Thoracic aorta (tissue), 2 donors: Measurements from ENCODE around the gene ZBTB38. TPM values are rescaled to one million over a fixed set of nuclear protein-coding genes. Genes with fewer than 3 reads are reported as not detected.
A peak's percentile ranks its signal among the peaks of the same experiment; 100 is the strongest.

ENCODE experiments used
- ATAC-seq: fragments of 150-250 bp; one replicate; pipeline ENCODE4 v1.8.0; 2017; ENCODE audit warnings: low read depth; ENCODE audit not compliant: insufficient number of reproducible peaks, low FRiP score
- DNase-seq: peaks from one replicate; pipeline ENCODE4 v3.0.0-alpha.2; 2020; ENCODE audit warnings: low spot score
- H3K27ac ChIP-seq, 2 donors: fragments of 200-600 bp; sonication (generic); 1 replicate in 1 of 2; 2 replicates in 1 of 2; pipeline ENCODE4 v1.5.1; 2016; ENCODE audit warnings: mild to moderate bottlenecking in 2 of 2, moderate library complexity in 2 of 2
- H3K27me3 ChIP-seq: fragments of 200-600 bp; sonication (generic); replicated peaks from 2 replicates; pipeline ENCODE4 v1.6.0; 2016; ENCODE audit warnings: mild to moderate bottlenecking; ENCODE audit not compliant: insufficient read depth
- H3K36me3 ChIP-seq: fragments of 200-600 bp; sonication (generic); one replicate; pipeline ENCODE4 v1.5.1; 2016
- H3K4me1 ChIP-seq, 2 donors: fragments of 200-600 bp; sonication (generic); 1 replicate in 1 of 2; 2 replicates in 1 of 2; pipeline versions ENCODE4 v1.5.1 to v1.6.0; 2016; ENCODE audit warnings: low read depth in 2 of 2, mild to moderate bottlenecking in 1 of 2; ENCODE audit not compliant: control insufficient read depth in 1 of 2
- H3K4me3 ChIP-seq: fragments of 200-600 bp; sonication (generic); 2 replicates; pipeline ENCODE4 v1.5.1; 2016; ENCODE audit warnings: mild to moderate bottlenecking
- H3K9me3 ChIP-seq: fragments of 200-600 bp; sonication (generic); 2 replicates; pipeline ENCODE4 v1.5.1; 2016
- CTCF ChIP-seq: fragments of 200-600 bp; sonication (generic); IDR thresholded peaks from one replicate; pipeline ENCODE4 v1.5.1; 2019; ENCODE audit warnings: antibody characterized with exemption
- total RNA-seq, 2 donors: library from RNA; depleted of rRNA; stranded (reverse); fragments of >200 nt; gene quantifications; one replicate each; pipeline versions ENCODE4 v1.1.0 to v1.2.3, GENCODE V29; 2016

Gene ZBTB38
- total RNA-seq, 2 donors from 2014 or later, result 169 to 215 TPM

DNA sequence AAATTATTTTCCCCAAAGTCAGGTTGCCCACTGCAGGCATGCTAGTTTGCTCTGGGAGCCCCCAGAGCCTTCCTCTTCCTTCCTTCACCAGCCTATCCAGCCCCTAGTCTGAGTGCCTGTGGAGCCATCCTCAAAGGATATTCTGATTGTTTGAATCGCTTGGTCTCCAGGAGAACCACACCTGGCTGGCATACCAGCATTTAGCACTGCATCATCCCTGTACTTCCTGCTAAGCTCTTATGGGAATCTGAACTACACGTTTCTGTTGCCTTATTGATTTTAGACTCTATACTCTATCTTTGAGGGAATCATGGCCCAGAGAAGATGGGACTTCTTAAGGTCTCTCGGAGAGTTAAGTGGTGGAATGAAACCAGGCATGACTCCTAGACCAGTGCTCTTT lies 26.3 kb downstream of the ZBTB38 start:
- no peaks in the 10 kb centered on the region for H3K27me3 ChIP-seq
- H3K27ac ChIP-seq, result no peak overlapping the region
- H3K9me3 ChIP-seq, result no peaks in the 10 kb centered on the region
- no peak overlapping the region for H3K4me3 ChIP-seq
- H3K4me1 ChIP-seq, result peaks cover 24 to 42% of the 10 kb centered on the region in 2 donors
- DNase-seq (no peak), ATAC-seq (no peak)
- no peak for TF ChIP-seq CTCF
- H3K36me3 ChIP-seq, result peaks cover 17% of the 10 kb centered on the region

DNA sequence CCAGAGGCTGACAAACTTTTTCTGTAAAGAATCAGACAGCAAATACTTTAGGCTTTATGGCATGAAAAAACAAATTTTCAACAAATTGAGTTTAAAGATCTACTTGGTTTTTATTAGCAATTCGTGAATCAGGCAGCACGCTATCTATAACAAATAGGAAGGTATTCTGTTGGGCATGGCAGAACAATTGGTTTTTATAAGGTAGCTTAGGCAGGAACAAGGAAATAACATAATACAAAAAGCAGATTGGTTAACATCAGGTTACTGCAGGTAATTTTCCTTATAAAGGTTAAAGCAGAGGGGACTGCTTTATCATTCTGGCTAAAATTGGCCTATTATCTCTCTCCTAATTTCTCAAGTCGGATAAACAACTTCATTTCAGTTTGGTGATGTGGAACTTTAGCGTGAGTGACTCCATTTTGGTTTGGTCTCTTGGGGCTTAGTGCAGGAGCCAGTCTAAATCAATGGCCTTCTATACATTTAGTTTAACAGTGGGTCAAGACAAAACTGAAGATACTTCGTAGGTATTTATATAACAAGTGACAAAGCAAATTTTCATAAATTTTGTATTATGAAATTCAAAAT lies 26.8 kb downstream of the ZBTB38 start:
- ATAC-seq, result no peak
- H3K9me3 ChIP-seq, result no peaks in the 10 kb centered on the region
- H3K27ac ChIP-seq, result no peak overlapping the region
- no peak for TF ChIP-seq CTCF
- peaks cover 17% of the 10 kb centered on the region for H3K36me3 ChIP-seq
- H3K4me1 ChIP-seq, result peaks cover 22 to 37% of the 10 kb centered on the region in 2 donors
- DNase-seq, result no peak
- no peak overlapping the region for H3K4me3 ChIP-seq
- no peaks in the 10 kb centered on the region for H3K27me3 ChIP-seq

- H3K27ac ChIP-seq, result no peak overlapping the region
- H3K27me3 ChIP-seq, result no peaks in the 10 kb centered on the region
- peaks cover 26 to 37% of the 10 kb centered on the region in 2 donors for H3K4me1 ChIP-seq
- H3K36me3 ChIP-seq, result peaks cover 17% of the 10 kb centered on the region
- H3K4me3 ChIP-seq, result no peak overlapping the region
- H3K9me3 ChIP-seq, result no peaks in the 10 kb centered on the region
- no peak for DNase-seq
- no peak for ATAC-seq
- no peak for TF ChIP-seq CTCF
Observed at GRCh38 chr3:141397996-141398395, 29.7 kb downstream of the ZBTB38 start.

- Histone ChIP-seq H3K9me3 (no peaks in the 10 kb centered on the region), H3K27me3 (no peaks in the 10 kb centered on the region), H3K4me1 (peaks cover 25 to 35% of the 10 kb centered on the region in 2 donors), H3K27ac (peak overlapping the region in 1 of 2 donors; percentile 99), H3K4me3 (no peak overlapping the region), H3K36me3 (peaks cover 19% of the 10 kb centered on the region)
- DNase-seq, result no peak
- no peak for ATAC-seq
- TF ChIP-seq CTCF, result no peak
Observed at GRCh38 chr3:141399200-141399599, 30.9 kb downstream of the ZBTB38 start.

DNA sequence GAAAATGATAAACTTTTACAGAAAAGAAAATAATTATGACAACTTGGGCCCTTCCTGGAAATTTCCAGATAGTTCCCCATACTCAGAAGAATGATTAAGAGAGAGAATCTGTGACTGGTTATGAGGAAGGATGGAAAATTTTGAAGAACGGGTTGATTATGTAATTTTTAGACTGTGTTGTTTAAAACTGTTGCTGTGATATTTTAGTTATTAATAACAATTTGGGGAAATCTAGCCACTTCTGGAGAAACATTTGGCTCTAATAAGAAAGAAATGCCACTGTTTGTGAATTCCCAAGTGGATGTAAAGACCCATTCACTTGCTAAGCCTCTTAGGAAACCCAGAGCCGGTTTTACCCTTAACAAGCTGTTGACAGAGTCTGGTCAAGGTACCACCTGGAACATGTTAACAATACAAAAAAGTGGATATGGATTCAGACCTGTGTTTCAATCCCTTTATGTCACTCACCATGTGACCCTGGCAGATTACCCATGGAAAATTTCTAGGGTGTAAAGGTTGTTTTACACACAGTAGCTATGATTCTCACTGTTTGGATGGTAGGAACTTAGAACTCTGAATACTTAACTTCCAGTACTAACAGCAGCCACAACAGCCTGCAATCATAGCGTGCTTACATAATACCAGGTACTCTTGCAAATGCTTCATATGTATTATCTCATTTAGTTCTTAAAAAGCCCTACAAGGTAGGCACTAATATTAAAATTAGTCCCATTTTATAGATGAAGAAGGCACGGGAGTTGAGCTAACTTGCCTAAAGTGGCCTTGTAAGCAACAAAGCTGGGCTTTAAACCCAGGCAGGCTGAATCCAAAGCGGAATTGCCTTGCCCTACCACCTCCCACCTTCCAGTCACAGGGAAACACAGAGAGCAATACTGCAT lies 32.0 kb downstream of the ZBTB38 start:
- peaks cover 32 to 46% of the 10 kb centered on the region in 2 donors for H3K4me1 ChIP-seq
- no peaks in the 10 kb centered on the region for H3K9me3 ChIP-seq
- no peak overlapping the region for H3K4me3 ChIP-seq
- no peak for DNase-seq
- H3K36me3 ChIP-seq, result peaks cover 30% of the 10 kb centered on the region
- ATAC-seq, result peak; percentile 18
- H3K27me3 ChIP-seq, result no peaks in the 10 kb centered on the region
- TF ChIP-seq CTCF, result no peak
- peak overlapping the region; percentile 90 to 99 for H3K27ac ChIP-seq
